ENCODE results near the gene FAU.
"Not testable (repeated sequence)": the region's sequence is repeated elsewhere in the genome, so short reads cannot be mapped to it uniquely, and the experiment has no call there.

Gene FAU

GRCh38 chr11:65121865-65122696, at the start of gene FAU, which contains the start of gene MRPL49:
Gene FAU, minus strand, starts transcription at chr11:65122134. Its CDS starts 321 bp downstream, at chr11:65121813.
Gene MRPL49, plus strand, starts transcription at chr11:65122321. Its CDS starts 26 bp downstream, at chr11:65122347.
- peak; percentile 97 for DNase-seq

- no peak for DNase-seq
Measured at GRCh38 chr11:65170058-65170534, 48.2 kb upstream of the FAU start, which contains the start of gene SPDYC. Gene SPDYC, plus strand, starts transcription at chr11:65170233. Its CDS starts 1,125 bp downstream, at chr11:65171358.

DNA sequence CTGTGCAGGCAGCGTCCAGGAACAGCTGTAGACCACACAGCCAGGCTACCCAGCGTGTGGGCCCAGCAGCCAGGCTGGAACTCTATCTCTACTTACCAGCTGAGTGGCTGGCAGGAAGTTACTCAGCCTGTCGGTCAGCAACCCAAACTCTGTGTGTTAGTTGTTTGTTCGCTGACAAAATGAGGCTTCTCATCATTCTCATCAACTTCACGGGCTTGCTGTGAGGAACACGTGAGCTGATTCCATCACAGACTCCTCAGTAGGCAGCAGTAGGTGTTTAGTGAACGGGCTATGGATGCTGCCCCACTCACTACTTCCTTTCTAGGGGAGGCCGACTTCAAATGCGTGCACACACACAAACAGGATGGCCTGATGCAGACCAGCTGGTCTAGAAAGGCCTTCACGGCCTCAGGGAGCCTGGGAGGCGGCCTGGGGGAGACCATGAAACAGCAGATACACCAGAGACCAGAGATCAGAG, 47.3 kb upstream of the FAU start:
- DNase-seq = no peak

DNA sequence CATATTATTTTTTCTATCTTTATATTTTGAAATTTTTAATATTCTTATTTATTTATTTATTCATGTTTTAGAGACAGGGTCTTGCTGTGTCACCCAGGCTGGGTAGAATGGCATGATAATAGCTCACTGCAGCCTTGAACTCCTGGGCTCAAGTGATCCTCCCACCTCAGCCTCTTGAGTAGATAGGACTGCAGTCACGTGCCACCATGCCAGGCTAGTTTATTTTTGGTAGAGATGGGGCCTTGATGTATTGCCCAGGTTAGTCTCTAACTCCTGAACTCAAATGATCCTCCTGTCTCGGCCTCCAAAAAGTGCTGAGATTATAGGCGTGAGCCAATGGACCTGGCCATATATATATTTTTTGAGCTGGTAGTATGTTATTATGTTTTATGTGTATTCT, 45.7 kb upstream of the FAU start:
- no peak for DNase-seq

GRCh38 chr11:65166893-65167292, 45.0 kb upstream of the FAU start:
- DNase-seq = no peak

DNA sequence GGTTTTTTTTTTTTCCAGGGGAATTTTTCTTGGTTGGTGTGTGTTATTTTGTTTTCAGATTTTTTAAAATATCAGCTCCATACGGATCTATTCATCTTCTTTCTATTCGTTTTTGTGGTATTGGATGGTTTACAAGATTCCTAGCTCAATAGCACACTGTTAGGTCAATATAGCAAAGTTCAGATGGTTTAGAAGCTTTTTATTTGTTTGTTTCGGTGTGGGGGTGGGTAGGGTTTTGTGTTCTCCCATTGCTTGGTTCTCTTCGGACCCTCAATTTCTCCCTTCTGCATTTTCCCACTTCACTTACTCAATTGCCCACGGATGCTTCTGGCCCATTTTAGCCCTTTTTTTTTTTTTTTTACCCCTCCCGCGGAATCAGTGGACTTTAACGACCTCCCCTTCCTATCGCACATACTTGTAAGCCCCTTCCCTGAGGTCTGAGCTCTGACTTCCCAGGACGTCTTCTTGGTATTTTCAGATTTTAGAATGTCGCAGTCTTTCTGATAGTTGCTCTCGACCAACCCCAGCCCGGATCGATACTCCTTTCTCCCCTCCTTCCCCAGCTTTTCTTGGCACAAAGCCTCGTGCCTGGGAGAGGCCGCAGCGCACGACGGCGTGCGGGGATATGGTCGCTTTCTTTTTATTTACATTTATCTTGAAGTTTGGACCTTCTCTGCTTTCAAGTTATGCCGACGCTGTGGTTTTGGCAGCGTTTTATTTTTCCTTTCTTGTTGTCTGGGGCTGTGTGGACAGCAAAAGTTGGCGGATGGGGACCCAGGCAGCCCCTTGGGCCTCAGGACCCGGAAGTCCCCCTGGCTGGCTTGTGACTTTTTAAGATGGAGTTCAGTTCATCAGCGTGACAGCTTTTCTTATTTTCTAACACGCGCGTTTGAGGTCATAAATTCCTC, 43.7 kb upstream of the FAU start:
- DNase-seq = no peak

- DNase-seq = no peak
Measured at GRCh38 chr11:65163684-65164083, 41.8 kb upstream of the FAU start.

- DNase-seq = no peak
Measured at GRCh38 chr11:65160643-65161042, 38.7 kb upstream of the FAU start.

- no peak for DNase-seq
Measured at GRCh38 chr11:65159012-65159411, 37.1 kb upstream of the FAU start.

GRCh38 chr11:65157336-65157735, 35.4 kb upstream of the FAU start:
- no peak for DNase-seq

GRCh38 chr11:65156926-65157325, 35.0 kb upstream of the FAU start:
- DNase-seq = no peak

GRCh38 chr11:65156256-65156655, 34.3 kb upstream of the FAU start:
- DNase-seq = no peak

DNA sequence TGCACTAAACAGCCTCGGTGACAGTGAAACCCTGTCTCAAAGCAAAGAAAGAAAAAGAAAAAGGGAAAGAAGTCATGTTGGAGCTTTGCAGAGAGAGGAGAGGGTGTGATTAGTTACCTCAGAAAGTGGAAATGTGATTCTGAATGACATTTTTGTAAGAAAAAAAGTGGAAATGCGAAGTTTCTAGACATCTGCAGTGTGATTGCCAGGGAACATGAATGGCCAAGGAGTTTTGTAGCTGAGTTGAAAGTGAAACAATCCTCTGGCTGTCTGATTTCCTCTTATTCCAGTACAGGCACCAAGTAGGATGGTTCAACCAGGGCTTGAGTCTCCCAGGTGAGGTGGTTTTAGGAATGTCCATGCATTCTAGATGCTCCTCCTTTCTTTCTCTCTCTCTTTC, 30.2 kb upstream of the FAU start:
- DNase-seq = no peak

DNA sequence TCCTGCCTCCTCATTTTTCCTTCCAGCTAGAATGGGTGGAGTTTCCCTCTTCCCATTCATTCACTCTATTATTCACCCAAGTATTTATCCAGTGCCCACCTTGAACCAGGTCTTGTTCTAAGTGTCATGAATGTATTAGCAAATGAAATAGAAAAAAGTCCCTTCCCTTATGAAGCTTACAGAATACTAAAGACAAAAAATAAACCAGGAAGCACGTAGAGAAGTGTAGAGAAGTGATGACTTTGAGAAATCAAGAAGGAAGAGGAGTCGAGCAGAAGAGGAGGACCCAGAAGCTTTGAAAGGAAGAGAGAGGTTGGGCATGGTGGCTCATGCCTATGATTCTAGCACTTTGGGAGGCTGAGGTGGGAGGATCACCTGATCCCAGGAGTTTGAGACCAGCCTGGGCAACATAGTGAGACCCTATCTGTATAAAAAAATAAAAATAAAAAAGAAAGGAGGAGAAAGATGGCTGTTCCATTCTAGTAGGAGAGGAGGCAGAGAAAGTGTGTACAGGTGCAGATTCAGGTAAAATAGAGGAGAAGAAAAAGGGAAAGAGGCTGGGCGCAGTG, 29.5 kb upstream of the FAU start:
- DNase-seq = no peak

DNA sequence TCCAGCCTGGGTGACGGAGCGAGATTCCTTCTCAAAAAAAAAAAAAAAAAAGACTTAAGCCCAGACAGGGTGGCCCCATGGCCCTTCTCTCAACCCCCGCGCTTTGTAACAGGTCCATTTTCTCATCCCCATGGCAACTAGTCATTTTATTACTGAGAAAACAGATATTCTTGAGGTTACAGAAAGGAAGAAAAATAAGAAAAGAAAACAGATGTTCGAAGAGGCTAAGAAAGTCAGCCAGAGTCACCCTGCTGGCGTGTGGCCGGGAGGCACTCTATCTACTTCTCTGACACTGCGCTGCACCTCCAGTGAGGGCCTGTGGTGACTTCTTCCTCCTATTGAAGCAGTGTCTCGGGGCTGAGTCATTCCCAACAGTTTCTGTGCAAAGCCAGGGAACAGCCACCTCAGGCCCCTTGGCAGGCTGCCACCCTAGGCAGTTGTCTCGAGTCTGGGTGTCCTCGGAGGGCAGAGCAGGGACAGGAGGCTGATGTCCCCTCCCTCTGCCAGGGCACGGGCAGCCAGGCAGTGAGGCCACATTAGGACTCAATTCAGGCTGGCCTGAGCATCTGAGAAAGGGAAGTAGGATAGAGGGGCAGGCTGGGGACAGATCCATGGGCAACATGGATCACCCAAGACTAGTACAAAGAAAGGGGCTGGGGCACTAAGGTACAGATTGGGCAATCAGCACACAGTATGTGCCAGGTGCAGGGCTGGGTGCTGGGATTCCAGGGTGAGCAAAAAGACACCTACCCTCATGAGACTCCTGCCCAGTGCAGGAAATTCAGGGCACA, 28.8 kb upstream of the FAU start:
- no peak for DNase-seq

DNA sequence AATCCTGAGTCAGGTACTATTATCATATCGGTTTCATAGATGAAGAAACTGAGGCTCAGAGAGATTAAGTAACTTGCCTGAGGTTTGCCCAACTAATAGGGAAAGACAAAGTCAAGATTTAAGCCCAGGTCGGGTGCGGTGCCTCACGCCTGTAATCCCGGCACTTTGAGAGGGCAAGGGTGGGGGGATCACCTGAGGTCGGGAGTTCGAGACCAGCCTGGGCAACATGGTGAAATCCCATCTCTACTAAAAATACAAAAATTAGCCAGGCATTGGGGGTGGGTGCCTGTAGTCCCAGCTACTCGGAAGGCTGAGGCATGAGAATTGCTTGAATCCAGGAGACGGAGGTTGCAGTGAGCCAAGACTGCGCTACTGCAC, 28.2 kb upstream of the FAU start:
- DNase-seq = not testable (repeated sequence)

- DNase-seq = no peak
Measured at GRCh38 chr11:65148657-65149056, 26.7 kb upstream of the FAU start.

GRCh38 chr11:65147352-65148075, 25.6 kb upstream of the FAU start:
- no peak for DNase-seq

- no peak for DNase-seq
Measured at GRCh38 chr11:65141896-65142494, 20.1 kb upstream of the FAU start.

DNA sequence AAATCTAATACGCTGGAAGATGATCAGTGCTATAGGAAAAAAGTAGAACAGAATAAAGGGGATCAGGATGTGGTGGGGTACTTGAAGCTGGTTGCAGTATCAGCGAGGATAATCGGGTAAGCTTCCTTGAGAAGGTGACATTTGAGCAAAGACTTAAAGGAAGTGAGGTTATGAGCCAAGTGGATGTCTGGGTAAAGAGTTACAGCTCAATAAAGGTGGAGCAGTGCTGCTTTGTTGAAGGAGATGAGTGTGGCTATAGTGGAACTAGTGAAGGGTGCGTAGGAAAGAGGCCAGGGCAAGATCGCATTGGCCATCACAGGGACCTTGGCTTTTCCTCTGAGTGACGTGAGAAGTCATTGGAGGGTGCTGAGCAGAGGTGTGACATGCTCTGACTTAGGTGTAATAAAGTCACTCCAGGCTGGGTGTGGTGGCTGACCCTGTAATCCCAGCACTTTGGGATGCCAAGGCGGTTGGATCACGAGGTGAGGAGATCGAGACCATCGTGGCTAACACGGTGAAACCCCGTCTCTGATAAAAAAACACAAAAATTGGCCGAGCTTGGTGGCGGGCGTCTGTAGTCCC, 14.7 kb upstream of the FAU start:
- no peak for DNase-seq
